Psoas muscle (tissue), 8 donors: Measurements from ENCODE around the gene SCN4B. TPM values are rescaled to one million over a fixed set of nuclear protein-coding genes. Genes with fewer than 3 reads are reported as not detected.

Experiments
- ATAC-seq, 4 donors: fragments of 200-7000 bp; cut with Tn5 transposase; one replicate each; pipeline ENCODE4 v1.9.1; 2020; ENCODE audit warnings: moderate library complexity in 3 of 4, mild to moderate bottlenecking in 2 of 4
- DNase-seq, 2 donors: peaks; one replicate each; pipeline ENCODE4 v3.0.0-alpha.2; 2020
- H3K27ac ChIP-seq: fragments of 200-600 bp; one replicate; pipeline ENCODE4 v1.8.0; 2022
- H3K27me3 ChIP-seq, 3 donors: fragments of 200-600 bp in 1 of 3; one replicate each; pipeline versions ENCODE4 v1.6.1 to v1.8.0; 2013 to 2022; ENCODE audit warnings: low read length in 2 of 3, mild to moderate bottlenecking in 2 of 3, moderate library complexity in 1 of 3; ENCODE audit not compliant: insufficient read depth in 3 of 3
- H3K36me3 ChIP-seq, 2 donors: fragments of 200-600 bp in 1 of 2; one replicate each; pipeline versions ENCODE4 v1.6.1 to v1.8.0; 2013 to 2022; ENCODE audit warnings: low read depth in 1 of 2, mild to moderate bottlenecking in 1 of 2, moderate library complexity in 1 of 2; ENCODE audit not compliant: insufficient read depth in 1 of 2
- H3K4me1 ChIP-seq: fragments of 200-600 bp; one replicate; pipeline ENCODE4 v1.8.0; 2022
- H3K4me3 ChIP-seq: fragments of 200-600 bp; one replicate; pipeline ENCODE4 v1.8.0; 2022; ENCODE audit warnings: mild to moderate bottlenecking
- H3K9me3 ChIP-seq: fragments of 200-600 bp; one replicate; pipeline ENCODE4 v1.8.0; 2022
- WGBS, 3 donors: extraction: QIAGEN DNeasy Blood & Tissue Kit; methylation state at CpG; one replicate each; pipeline versions ENCODE4 v1.1.6 to v1.1.7; 2013; 5-methylcytosine and 5-hydroxymethylcytosine counted together
- intact Hi-C, 2 donors: fragments of 100-400 bp; cut with DNase I; formaldehyde crosslinking; loops; one replicate each; pipeline versions ENCODE4 v1.11.0 to v1.14.2; 2022
- long read RNA-seq, 2 donors: library from polyadenylated mRNA; unstranded; transcript quantifications; one replicate each; pipeline ENCODE4 v2.0.0, GENCODE V29; 2021
- polyA plus RNA-seq, 3 donors: library from polyadenylated mRNA; stranded (reverse); fragments of 200-250 nt; gene quantifications; one replicate each; pipeline ENCODE4 v1.2.3, GENCODE V29; 2013
- total RNA-seq, 4 donors: library from RNA; stranded (reverse); fragmentation: NEBNext Ultra II Directional in 2 of 4; extraction: Animal tissue kit (Norgen Biotek cat#: 25700) in 2 of 4; gene quantifications; one replicate each; pipeline versions ENCODE4 v1.2.1 to v1.2.4, GENCODE V29; 2021 to 2023
- TF ChIP-seq, protein P1 (sequence below): fragments of 200-600 bp; IDR thresholded peaks from one replicate; pipeline ENCODE4 v1.8.0; 2022; ENCODE audit warnings: antibody characterized with exemption
- donor health status: healthy with polysubstance abuse.
- donor health status: DM: no; HTN: no; CAD: no; lungs with moderate emphysema.
- donor health status: Bipolar disorder and iron deficiency.
- donor health status: healthy.
- donor health status: DM: yes; HTN: yes; CAD: no.
- donor health status: DM: no; HTN: no; CAD: no.
- donor health status: DM: no; HTN: no; CAD: no.
- donor health status: DM: yes; HTN: yes; CAD: no.

SCN4B gene, protein sequence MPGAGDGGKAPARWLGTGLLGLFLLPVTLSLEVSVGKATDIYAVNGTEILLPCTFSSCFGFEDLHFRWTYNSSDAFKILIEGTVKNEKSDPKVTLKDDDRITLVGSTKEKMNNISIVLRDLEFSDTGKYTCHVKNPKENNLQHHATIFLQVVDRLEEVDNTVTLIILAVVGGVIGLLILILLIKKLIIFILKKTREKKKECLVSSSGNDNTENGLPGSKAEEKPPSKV
- total RNA-seq, result 10 to 100 TPM in 1 of 4 donors, 1 to 10 TPM in 3; 5.1 to 15.1 (median 7.8) TPM
- polyA plus RNA-seq, result 1 to 10 TPM; 3.6 to 6.3 (median 4.1) TPM
- long read RNA-seq, donor 1, partial matches to known transcripts, result 0 of 9 reads
- long read RNA-seq, donor 1, other reads (novel, unspliced or antisense), result 9 of 9 reads
- long read RNA-seq, donor 2, partial matches to known transcripts, result 0 of 18 reads
- long read RNA-seq, donor 2, other reads (novel, unspliced or antisense), result 18 of 18 reads

DNA sequence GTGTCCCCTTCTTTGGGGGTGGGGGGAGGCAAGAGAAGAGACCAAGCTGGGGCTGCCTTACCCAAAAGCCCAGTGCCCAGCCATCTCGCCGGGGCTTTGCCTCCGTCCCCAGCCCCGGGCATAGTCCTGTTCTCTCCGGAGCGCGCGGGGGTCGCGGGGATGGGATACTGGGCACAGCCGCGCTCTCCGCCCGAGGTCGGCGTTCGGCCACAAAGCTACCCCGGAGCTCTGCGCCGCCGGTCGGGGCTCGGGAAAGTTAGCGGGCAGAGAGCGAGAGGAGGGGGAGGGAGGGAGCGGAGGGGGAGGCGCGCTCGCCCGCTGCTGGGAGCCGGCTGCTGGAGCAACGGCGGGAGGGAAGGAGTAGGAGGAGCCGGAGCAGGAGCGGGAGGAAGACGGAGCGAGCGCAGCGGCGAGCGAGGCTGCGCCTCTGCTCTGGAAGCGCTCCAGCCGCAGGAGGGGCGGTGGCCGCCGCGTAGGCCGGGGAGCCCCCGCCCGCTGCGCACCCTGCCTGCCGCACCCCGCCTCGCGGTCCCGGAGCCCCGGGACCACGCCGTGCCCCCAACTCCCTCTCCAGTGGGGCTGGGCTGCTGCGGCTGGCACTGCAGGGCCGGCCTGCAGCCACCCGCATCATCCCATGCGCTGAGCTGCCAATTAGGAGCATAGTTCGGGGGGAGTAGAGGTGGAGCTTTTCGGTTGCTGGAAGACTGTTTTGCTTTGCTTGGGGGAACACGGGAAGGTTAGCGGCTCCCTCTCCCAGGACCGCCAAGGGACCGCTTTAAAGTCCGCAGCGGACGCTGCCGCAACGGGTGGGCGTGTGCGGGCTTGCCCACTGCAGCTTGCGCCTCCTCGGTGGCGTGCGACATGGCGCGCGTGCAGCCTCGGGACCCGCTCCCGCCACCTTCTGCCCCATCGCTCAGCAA is at the start of gene SCN4B:
TSS of gene SCN4B (minus strand) at position 272 of the 920 bp plus-strand sequence. CDS start at position 122, 150 bp downstream.
- peaks cover 0 to 20% (median 0%) of the 10 kb centered on the region in 3 donors for H3K27me3 ChIP-seq
- peak within 1 kb of the TSS; percentile 48 for H3K27ac ChIP-seq
- TF ChIP-seq, protein P1, sequence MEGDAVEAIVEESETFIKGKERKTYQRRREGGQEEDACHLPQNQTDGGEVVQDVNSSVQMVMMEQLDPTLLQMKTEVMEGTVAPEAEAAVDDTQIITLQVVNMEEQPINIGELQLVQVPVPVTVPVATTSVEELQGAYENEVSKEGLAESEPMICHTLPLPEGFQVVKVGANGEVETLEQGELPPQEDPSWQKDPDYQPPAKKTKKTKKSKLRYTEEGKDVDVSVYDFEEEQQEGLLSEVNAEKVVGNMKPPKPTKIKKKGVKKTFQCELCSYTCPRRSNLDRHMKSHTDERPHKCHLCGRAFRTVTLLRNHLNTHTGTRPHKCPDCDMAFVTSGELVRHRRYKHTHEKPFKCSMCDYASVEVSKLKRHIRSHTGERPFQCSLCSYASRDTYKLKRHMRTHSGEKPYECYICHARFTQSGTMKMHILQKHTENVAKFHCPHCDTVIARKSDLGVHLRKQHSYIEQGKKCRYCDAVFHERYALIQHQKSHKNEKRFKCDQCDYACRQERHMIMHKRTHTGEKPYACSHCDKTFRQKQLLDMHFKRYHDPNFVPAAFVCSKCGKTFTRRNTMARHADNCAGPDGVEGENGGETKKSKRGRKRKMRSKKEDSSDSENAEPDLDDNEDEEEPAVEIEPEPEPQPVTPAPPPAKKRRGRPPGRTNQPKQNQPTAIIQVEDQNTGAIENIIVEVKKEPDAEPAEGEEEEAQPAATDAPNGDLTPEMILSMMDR, result no peak
- ATAC-seq (peak; percentile 73 to 78 (median 75)), DNase-seq (peak; percentile 63 to 79)
- intact Hi-C loops, result no loop called here
- H3K9me3 ChIP-seq, result no peaks in the 10 kb centered on the region
- H3K4me3 ChIP-seq, result peak within 1 kb of the TSS; percentile 70
- WGBS, 3 donors, result 1 to 4% (median 1%) methylated on average over 55 to 87 of the region's 88 CpGs
- H3K4me1 ChIP-seq, result peaks cover 18% of the 10 kb centered on the region
- no peaks in the 10 kb centered on the region for H3K36me3 ChIP-seq

DNA sequence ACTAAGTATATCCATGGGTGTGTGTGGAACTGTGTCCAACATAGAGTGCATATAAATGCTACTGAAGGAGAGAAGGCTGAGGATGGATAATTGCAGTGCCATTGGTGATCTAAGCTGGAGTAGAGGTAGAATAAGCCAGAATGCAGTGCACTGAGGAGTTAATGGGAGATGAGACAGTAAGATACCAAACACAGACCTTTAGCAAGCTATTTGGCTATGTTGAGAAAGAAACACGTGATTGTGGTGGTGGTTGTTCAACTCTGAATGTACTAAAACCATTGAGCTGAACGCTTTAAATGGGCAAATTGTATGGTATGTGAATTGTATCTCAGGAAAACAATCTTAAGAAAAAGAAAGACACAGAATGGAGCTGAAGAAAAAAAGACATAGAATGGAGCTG is 49.3 kb upstream of the SCN4B start:
- Histone ChIP-seq H3K36me3 (no peaks in the 10 kb centered on the region), H3K9me3 (no peaks in the 10 kb centered on the region), H3K4me1 (peaks cover 3% of the 10 kb centered on the region), H3K27ac (no peak overlapping the region), H3K4me3 (no peak overlapping the region), H3K27me3 (peaks cover 0 to 5% (median 0%) of the 10 kb centered on the region in 3 donors)
- DNase-seq, result no peak
- WGBS, 3 donors, result 83 to 90% (median 86%) methylated on average over 2 of the region's 2 CpGs
- TF ChIP-seq, protein P1, result no peak
- intact Hi-C loops, result loop anchor here in 1 of 2 donors (2.0 to 10.0 kb wide), 2 partner anchors 83 to 287 kb away; no protein-coding TSS in a partner anchor
- ATAC-seq, result no peak

DNA sequence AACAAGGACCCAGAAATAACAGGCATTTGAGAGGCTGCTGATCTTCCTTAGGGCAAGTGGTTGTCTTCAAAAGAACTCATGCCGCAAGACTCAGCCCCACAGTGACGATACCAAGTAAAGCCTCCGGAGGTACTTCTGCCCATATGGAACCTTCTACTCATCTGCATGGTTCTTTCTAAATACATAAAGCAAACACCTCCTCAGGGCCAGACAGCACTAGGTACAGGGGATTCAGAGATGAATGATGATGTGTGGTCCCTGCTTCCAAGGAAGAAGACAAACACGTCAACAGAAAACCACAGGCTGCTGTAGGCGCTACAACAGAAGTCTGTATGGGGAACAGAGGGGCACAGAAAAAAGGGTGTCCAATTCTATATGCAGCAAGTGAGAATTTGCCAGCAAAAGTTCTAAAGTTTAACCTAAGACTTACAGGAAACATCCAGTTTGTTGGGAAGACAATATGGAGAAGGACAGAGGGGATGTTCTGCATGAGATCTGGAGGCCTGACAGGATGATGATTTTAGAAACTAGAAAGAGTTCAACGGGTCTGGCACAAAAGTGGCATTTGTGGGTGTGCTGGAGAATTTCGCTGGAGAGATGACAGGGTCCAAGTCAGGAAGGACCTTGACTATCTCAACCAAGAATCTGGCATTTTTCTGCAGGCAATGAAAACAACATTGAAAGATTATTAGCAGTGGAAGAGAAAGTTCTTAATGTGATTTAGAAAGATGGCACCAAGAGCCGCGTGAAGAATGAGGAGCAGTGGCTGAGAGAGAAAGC is 48.5 kb upstream of the SCN4B start:
- H3K27ac ChIP-seq, result no peak overlapping the region
- no peaks in the 10 kb centered on the region for H3K36me3 ChIP-seq
- H3K27me3 ChIP-seq, result peaks cover 0 to 5% (median 0%) of the 10 kb centered on the region in 3 donors
- intact Hi-C loops, result loop anchor here in 1 of 2 donors (2.0 to 10.0 kb wide), 2 partner anchors 84 to 288 kb away; no protein-coding TSS in a partner anchor
- H3K4me1 ChIP-seq, result peaks cover 3% of the 10 kb centered on the region
- 86 to 91% (median 87%) methylated on average over 9 of the region's 9 CpGs for whole genome bisulfite sequencing, 3 donors
- ATAC-seq, result no peak
- no peak for DNase-seq
- H3K4me3 ChIP-seq, result no peak overlapping the region
- TF ChIP-seq, protein P1, result no peak
- H3K9me3 ChIP-seq, result no peaks in the 10 kb centered on the region

DNA sequence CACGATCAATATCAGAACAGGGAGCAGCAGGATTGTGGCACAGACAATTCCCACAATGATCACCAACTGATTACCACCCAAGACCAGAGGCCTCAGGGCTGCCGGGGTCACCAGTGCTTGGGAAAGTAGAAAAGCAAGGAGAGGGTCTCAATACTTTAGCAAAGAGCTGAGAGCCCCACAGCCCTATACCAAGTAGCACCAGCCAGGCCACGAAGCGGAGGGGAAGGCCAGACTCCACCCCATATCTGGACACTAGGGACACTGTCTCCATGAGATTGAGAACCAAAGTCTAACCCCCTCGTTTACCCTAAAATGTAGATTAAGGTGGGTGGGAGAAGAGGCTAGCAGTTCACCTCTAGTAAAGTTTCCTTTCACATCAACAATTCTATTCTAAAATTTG is 47.9 kb upstream of the SCN4B start:
- intact Hi-C loops, result loop anchor here in 1 of 2 donors (2.0 to 10.0 kb wide), 2 partner anchors 84 to 288 kb away; no protein-coding TSS in a partner anchor
- TF ChIP-seq, protein P1, result no peak
- Histone ChIP-seq H3K4me1 (peaks cover 5% of the 10 kb centered on the region), H3K4me3 (no peak overlapping the region), H3K9me3 (no peaks in the 10 kb centered on the region), H3K27me3 (peaks cover 0 to 4% (median 0%) of the 10 kb centered on the region in 3 donors), H3K36me3 (no peaks in the 10 kb centered on the region), H3K27ac (no peak overlapping the region)
- DNase-seq (no peak), ATAC-seq (no peak)
- 82 to 86% (median 85%) methylated on average over 5 of the region's 5 CpGs for whole genome bisulfite sequencing, 3 donors
